KOPT-K1 (cell line): ENCODE data around the gene LYPD6B.

Experiments used
- H3K27ac ChIP-seq: fragments of 200-600 bp; sonication (generic); 2 replicates; pipeline ENCODE4 v1.5.1; 2016; ENCODE audit warnings: antibody characterized with exemption, mild to moderate bottlenecking, low read depth, low read length; ENCODE audit not compliant: poor library complexity, severe bottlenecking
- H3K36me3 ChIP-seq: fragments of 200-600 bp; sonication (generic); 2 replicates; pipeline ENCODE4 v1.5.1; 2017; ENCODE audit warnings: antibody characterized with exemption, mild to moderate bottlenecking, low read length, moderate library complexity; ENCODE audit not compliant: insufficient read depth
- H3K9me3 ChIP-seq: fragments of 200-600 bp; sonication (generic); 2 replicates; pipeline ENCODE4 v1.5.1; 2017; ENCODE audit warnings: antibody characterized with exemption, low read length, mild to moderate bottlenecking; ENCODE audit not compliant: insufficient read depth, poor library complexity, severe bottlenecking

LYPD6B gene

DNA sequence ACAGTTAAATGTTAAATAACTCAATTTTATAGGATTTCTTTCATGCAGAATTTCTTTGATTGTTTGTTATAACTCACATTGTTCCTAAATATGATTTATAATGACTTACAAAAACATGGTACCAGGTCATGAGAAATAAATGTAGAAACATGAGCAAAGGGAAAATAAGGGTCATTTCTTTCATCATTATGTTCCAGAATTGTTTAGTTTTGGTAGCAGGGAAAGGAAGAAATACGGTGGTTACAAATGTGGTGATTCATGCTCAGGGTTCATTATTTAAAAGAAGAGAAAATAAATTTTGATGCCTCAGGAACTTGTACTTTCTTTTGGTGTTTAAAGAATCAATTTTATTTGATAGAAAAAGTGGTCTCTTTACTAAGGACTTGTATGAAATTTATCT lies 4.4 kb downstream of the LYPD6B start:
- no peaks in the 10 kb centered on the region for H3K36me3 ChIP-seq
- no peak overlapping the region for H3K27ac ChIP-seq
- no peaks in the 10 kb centered on the region for H3K9me3 ChIP-seq

DNA sequence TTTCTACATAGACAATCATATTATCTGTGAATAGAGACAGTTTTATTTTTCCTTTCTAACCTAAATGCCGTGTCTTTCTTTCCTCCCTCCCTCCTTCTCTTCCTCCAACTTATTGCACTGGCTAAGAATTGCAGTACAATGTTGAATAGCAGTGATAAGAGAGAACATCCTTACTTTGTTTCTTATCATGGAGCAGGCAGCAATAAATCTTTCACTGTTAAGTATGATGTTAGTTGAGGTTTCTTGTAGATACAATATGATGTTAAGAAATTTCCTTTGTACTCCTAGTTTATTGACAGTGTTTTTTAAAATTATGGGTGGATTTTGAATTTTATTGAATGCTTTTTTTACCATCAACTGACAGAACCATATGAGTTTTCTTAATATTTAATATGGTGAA lies 6.0 kb downstream of the LYPD6B start:
- Histone ChIP-seq H3K36me3 (no peaks in the 10 kb centered on the region), H3K27ac (no peak overlapping the region), H3K9me3 (no peaks in the 10 kb centered on the region)

DNA sequence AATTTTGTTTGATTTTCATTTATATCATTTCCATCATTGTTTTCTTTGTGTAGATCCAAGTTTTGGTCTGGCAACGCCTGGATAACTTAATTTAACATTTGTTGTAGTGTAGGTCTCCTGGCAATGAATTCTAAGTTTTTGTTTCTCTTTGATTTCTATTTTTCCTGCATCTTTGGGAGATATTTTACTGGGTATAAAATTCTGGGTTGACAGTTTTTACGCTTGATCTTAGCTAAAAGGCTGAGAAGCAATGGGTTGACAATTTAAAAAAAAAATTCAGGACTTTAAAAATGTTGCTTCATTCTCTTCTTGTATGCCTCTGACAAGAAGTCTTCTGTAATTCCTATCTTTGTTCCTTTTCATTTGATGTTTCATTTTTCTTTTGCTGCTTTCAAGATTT lies 8.6 kb downstream of the LYPD6B start:
- Histone ChIP-seq H3K36me3 (no peaks in the 10 kb centered on the region), H3K9me3 (no peaks in the 10 kb centered on the region), H3K27ac (no peak overlapping the region)

DNA sequence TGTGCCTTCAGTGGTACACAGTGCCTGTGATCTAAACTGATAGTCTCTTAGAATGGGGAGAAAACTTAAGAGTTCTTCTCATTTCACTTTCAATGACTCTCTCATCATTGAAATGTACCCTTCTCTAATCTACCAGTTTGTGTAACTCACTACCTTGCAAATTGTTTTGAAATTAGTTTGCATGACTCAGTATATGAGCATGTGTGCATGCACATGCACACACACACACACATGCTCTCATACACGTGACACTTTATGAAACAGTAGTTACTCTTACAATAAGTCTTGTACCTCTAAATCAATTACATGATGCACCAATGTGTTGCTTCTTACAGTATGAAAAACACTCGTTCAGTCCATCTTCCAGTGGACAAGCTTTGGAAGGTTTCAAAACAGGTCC lies 10.6 kb downstream of the LYPD6B start:
- no peak overlapping the region for H3K27ac ChIP-seq
- H3K36me3 ChIP-seq = no peaks in the 10 kb centered on the region
- no peaks in the 10 kb centered on the region for H3K9me3 ChIP-seq

DNA sequence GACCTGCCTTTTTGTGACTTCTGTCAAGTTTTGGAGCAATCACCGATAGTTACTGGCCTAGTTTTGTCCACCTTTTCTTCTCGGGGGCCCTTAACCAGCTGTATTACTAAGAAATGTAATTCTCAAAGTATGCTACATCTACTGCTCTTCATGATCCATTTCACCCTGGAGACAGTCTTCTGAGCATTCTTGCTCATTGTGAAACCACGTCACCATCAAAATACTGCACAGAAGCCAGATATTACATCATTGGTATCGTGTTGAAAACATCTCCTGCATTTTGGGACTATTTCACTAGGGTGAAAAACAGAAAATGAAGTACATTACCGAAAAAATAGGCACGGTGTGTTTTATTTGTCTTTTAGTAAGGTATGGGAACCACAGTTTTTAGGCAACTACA lies 11.7 kb downstream of the LYPD6B start:
- H3K36me3 ChIP-seq = no peaks in the 10 kb centered on the region
- H3K9me3 ChIP-seq = no peaks in the 10 kb centered on the region
- no peak overlapping the region for H3K27ac ChIP-seq

DNA sequence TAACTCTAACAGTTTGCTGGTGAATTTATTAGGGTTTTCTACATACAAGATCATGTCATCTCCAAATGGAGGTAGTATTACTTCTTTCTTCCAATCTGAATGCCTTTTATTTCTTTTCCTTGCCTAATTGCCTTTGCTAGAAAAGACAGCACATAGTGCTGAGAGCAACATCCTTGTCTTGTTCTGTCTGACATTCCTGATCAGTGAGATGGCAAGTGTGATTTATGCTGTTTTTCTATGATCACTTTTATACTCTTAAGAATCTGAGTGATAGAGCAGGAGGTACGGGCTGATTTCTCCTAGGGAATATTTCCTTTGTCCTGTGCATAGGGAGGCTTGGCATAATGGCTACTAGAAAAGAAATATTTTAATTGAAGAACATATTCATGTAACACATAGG lies 17.3 kb downstream of the LYPD6B start:
- Histone ChIP-seq H3K36me3 (no peaks in the 10 kb centered on the region), H3K27ac (no peak overlapping the region), H3K9me3 (no peaks in the 10 kb centered on the region)

DNA sequence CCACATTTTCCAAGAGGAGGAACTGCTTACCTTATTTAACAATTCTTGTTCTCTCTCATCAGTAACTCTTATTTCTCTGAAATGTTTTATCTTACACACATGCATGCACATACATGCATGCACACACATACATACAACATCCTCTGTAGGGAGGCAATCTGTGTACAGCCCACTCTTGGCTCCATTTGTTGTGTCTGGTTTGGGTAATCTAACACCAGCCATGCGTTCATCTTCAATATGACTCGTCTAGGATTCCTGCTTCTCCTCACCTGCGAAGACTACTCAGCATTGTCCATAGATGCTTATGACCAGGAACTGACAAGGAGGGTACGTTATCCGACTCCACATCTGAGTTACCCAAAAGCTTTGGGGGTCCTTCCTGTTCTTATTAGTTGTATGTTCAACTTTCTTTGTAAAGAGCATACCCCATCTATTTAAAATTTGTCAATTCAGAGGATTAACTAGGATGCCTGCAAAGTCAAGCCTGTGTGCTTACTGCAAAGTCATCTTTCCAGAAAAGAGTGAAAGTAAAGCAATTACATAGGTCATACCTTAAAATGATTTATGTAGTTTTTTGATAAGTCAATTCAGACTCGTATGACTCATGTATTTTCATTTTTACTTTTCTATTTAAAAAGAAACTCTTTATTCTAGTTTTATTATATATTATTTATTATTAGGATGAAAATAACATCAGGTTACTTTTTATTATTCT lies 18.2 kb downstream of the LYPD6B start:
- no peak overlapping the region for H3K27ac ChIP-seq
- H3K9me3 ChIP-seq = no peaks in the 10 kb centered on the region
- H3K36me3 ChIP-seq = no peaks in the 10 kb centered on the region

DNA sequence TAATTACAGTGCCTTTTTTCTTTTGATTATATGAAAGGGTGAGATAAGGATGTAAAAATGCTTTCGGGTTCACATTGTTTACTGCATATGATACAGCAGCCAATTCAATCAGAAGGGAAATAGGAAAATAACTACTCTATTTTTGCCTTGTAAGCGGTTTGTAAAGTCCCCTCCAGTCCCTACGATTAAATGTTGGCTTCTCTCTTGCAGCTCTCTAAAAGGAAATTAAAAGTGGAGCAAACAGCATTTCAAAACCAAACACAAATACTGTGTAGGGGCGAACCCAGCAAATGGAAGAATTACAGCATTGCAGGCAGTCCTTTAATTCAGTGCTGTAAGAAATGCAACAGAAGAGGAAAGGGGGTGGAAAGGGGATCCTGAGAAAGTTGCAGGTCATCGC lies 18.9 kb downstream of the LYPD6B start:
- Histone ChIP-seq H3K27ac (no peak overlapping the region), H3K36me3 (no peaks in the 10 kb centered on the region), H3K9me3 (no peaks in the 10 kb centered on the region)

DNA sequence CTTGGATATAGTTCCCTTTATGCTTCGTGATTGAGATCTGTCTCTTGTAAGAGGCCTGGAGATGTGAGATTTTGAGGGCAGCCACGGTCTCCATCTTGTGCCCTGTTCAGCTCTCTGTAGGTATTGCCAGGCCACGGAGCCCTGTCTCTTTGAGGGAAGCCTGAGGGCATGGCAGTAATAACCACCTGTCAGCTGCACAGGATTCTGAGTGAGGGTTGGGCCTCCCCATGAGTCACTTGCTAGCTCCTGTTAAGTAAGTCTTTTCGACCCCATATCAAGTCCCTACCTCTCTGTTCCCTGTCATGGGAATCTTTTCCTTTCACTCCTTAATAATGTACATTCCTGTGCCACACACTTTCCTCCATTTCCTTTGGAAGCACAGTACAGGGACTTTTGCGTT lies 20.4 kb downstream of the LYPD6B start:
- Histone ChIP-seq H3K9me3 (no peaks in the 10 kb centered on the region), H3K27ac (no peak overlapping the region)

DNA sequence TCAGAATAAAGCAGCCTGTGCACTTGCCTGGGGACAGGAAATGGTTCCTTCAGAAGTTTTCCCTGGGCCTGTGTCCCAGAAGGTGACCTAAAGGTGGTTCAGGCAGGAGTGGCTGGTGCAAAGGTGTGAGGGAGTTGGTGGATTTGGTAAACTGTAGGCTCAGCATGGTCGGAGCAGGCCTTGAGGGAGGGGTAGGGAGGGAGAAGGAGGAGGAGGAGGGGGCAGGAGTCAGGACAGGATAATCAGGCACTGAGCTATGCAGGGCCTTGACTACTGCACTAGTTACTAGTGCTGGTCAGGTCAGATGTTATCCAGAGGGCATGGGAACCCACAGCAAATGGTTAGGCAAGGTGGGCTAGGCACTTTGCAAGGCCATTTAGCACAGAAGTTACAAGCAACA lies 21.3 kb downstream of the LYPD6B start:
- H3K36me3 ChIP-seq = no peaks in the 10 kb centered on the region
- no peaks in the 10 kb centered on the region for H3K9me3 ChIP-seq
- no peak overlapping the region for H3K27ac ChIP-seq

More for the DNA sequence above, 20.4 kb downstream of the LYPD6B start:
- H3K36me3 ChIP-seq = no peaks in the 10 kb centered on the region

DNA sequence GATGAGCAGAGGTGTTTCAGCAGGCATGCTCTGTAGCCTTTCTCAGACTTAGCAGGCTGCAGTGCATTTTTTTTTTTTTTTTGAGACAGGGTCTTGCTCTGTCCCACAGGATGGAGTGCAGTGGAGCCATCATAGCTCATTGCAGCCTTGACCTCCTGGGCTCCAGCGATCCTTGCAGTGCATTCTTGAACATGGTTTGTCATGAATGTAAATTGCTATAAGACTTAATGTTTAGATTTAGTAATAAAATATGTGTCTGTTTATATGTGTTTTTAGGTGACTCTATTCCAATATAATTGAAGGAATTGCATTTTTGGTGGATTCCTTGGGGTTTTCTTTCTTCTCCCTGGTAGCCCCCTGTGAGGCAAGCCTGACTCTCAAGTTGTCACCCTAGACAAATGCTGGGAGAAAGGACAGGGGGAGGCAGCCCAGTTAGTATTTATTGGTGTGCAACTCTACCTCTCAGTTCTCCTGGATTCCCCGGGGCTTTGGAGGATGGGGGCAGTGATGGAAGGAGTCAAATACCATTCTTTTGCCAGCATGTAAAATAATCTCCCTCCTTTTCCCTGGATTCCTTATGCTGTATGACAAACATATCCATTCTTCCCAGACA lies 22.7 kb downstream of the LYPD6B start:
- no peaks in the 10 kb centered on the region for H3K9me3 ChIP-seq
- no peak overlapping the region for H3K27ac ChIP-seq
- H3K36me3 ChIP-seq = no peaks in the 10 kb centered on the region

DNA sequence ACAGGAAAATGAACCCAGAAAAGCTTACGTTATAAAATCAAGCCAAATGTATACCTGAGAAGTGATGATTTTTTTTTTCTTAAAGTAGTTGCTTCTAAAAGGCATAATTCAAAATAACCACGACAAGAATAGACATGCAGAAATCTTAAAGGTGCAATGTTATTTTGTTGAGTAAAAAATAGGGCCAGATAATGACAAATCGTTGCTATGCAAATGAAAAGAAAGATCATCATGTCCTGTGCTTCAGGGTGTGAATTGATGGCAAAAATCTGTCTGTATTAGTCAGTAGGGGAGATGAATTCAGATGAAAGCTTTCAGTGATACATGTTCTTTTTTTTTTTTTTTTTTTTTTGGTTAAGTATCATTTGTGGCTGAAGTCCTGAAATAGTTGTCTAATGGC lies 24.0 kb downstream of the LYPD6B start:
- Histone ChIP-seq H3K27ac (no peak overlapping the region), H3K9me3 (no peaks in the 10 kb centered on the region), H3K36me3 (no peaks in the 10 kb centered on the region)

DNA sequence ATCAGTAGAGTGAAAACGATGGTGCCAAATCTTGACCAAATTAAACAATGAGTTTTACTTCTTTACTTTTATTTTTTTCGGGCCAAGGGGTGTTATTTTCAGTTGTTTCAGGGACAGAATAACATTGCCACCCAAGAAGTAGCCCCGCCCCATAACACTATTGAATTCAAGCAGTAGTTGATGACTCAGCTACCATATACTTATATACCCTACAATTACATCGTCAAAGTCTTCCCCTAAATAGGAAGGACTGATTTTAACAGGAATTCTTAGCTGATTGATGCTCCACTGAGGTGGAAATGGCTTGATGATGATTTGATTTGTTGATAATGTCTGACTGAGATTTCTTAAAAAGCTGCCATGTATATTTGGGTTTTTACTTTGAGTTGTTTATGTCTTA lies 24.7 kb downstream of the LYPD6B start:
- H3K9me3 ChIP-seq = no peaks in the 10 kb centered on the region
- H3K27ac ChIP-seq = no peak overlapping the region
- no peaks in the 10 kb centered on the region for H3K36me3 ChIP-seq

DNA sequence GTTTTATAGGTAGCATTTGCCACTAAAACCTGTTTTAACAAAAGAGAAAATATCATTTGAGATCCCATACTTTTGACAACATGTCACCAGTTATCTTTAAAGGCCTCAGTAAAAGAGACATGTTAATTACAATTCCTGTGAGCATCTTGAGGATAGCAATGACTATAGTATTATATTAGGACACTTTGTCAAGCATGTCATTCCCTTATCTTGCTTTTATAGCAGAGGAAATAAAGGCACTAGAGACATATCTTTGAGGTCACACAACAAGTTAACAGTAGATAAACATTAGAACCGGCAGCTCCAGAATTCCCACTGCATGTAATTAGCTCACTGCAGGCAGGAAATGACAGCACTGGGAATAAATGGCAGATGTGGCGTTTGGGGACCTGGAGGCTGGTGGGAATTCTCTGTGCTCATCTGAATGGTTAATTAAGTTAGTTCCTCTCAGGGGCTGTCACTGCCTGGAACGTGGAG lies 25.9 kb downstream of the LYPD6B start:
- Histone ChIP-seq H3K9me3 (no peaks in the 10 kb centered on the region), H3K27ac (no peak overlapping the region), H3K36me3 (no peaks in the 10 kb centered on the region)

DNA sequence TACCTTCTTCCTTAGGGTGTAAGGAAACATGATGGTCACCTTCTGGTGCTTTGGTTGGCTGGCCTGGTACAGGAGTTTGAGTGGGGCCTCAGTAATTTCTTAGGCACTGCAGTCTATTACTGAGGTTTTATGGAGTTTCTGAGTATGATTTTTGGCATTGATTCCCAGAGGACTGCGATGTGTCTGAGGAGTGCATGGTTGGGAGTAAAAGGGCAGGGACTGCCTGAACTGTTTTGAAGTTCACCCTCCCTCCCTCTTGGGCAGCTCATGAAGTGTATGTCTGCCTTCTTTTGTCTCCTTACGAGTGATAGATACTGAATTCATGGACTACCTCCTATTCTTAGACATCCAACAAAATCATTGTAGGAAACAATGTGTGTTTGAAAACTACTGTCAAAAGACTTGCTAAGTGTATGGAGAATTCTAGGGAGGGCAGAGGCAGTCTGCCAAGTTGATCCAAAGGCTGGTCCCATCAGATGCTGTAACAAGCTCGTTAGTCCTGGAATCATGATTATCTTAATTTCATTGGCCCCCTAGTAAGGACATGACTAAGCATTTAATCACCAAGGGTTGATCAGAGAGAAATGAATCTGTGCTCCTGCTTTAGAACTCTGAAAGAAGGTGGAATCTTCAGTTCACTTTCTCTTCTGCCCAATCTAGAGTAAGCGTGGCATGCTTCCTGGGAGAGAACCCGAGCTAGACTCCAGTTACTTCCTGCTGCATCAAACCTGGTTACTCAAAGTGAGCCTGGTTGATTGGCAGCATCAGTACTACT lies 26.5 kb downstream of the LYPD6B start:
- Histone ChIP-seq H3K27ac (no peak overlapping the region), H3K36me3 (no peaks in the 10 kb centered on the region), H3K9me3 (no peaks in the 10 kb centered on the region)
